A549 treated with Hydrocortisone at 1 μM for 4 hours (cell line): ENCODE data around the gene PGLYRP3. TPM values are rescaled to one million over a fixed set of nuclear protein-coding genes. Genes with fewer than 3 reads are reported as not detected.

ENCODE experiments used
- total RNA-seq: library from RNA; stranded (reverse); fragments of 200-300 nt; extraction: Qiagen RNA extraction; gene quantifications from 5 replicates; pipeline ENCODE4 v1.2.3, GENCODE V29; 2022

PGLYRP3 gene, protein sequence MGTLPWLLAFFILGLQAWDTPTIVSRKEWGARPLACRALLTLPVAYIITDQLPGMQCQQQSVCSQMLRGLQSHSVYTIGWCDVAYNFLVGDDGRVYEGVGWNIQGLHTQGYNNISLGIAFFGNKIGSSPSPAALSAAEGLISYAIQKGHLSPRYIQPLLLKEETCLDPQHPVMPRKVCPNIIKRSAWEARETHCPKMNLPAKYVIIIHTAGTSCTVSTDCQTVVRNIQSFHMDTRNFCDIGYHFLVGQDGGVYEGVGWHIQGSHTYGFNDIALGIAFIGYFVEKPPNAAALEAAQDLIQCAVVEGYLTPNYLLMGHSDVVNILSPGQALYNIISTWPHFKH
- not detected in 5 replicates for total RNA-seq

GRCh38 chr1:153312570-153313186 lies at the start of gene PGLYRP3:
PGLYRP3 (minus strand) TSS chr1:153312952; CDS start chr1:153310665, 2,287 bp downstream.

GRCh38 chr1:153357853-153358690 lies 45.3 kb upstream of the PGLYRP3 start, which contains the start of gene S100A9:
S100A9 (plus strand) TSS chr1:153357854; CDS start chr1:153358284, 430 bp downstream.

DNA sequence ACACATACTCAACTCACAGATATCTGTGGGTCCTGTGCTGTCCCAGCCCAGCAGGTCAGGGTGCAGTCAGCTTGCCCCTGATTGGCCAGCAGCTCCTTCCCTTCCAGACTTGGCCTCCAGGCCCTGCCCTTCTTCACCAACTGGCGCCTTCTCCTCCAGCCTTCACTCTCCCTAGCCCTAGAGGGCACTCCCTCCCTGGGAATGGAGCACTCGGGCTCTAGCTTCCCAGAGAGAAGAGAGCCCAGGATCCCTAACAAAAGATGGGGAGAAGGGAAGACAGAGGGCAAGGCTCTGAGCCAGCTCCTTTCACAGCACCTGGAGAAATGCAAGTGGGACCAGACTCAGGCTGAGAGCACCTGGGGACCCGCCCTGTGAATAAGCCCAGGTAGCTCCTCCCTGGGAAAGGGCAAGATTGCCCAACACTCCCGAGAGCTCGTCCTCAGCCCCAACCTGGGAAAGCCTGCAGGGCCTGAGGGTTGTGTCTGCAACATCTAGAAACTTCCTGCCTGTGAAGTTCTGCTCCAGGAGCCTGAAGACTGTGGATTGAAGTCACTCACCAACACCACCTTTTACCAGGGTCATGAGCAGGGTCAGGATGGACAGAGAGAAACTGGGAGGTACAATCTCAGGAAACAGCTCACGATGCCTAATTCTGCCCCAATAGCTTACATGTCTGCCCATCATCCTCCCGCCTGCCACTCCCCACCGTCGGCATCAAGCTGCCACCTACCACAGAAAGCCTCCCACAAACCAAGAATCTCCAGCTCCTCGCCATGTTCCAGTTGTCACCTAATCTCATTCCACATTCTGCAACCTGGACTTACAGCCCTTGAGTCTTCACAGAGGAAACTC lies 36.0 kb upstream of the PGLYRP3 start, which contains the start of gene PGLYRP4:
Gene PGLYRP4 (minus strand): TSS at position 331 of the 852 bp plus-strand sequence. CDS start 909 bp downstream, outside the sequence.

GRCh38 chr1:153259387-153259786 lies 53.4 kb downstream of the PGLYRP3 start, which contains the start of gene LORICRIN:
LORICRIN (plus strand) TSS chr1:153259687; CDS start chr1:153260950, 1,263 bp downstream.

Other genes starting within 250 kb of the PGLYRP3 start
- gene SPRR2B, start 241.3 kb downstream of the PGLYRP3 start, total RNA-seq: not detected in 5 replicates
- not detected in 5 replicates for gene SPRR2E, start 218.4 kb downstream of the PGLYRP3 start, total RNA-seq
- not detected in 5 replicates for gene SPRR2F, start 199.4 kb downstream of the PGLYRP3 start, total RNA-seq
- not detected in 5 replicates for gene SPRR2G, start 162.1 kb downstream of the PGLYRP3 start, total RNA-seq
- gene LELP1, start 109.5 kb downstream of the PGLYRP3 start, total RNA-seq: not detected in 5 replicates
- gene PRR9, start 95.4 kb downstream of the PGLYRP3 start, total RNA-seq: not detected in 5 replicates
- not detected in 5 replicates for gene LORICRIN, start 53.3 kb downstream of the PGLYRP3 start, total RNA-seq
- gene PGLYRP4, start 35.9 kb upstream of the PGLYRP3 start, total RNA-seq: not detected in 5 replicates
- 0.46 to 1.2 TPM (median 0.75 TPM) in 4 of 5 replicates, not detected in the other for gene S100A9, start 44.9 kb upstream of the PGLYRP3 start, total RNA-seq
- not detected in 5 replicates for gene S100A12, start 62.7 kb upstream of the PGLYRP3 start, total RNA-seq
- not detected in 5 replicates for gene S100A8, start 78.1 kb upstream of the PGLYRP3 start, total RNA-seq
- gene S100A7A, start 103.6 kb upstream of the PGLYRP3 start, total RNA-seq: not detected in 5 replicates
- not detected in 5 replicates for gene S100A7, start 147.7 kb upstream of the PGLYRP3 start, total RNA-seq
- 2,973 to 4,069 TPM (median 3,618 TPM) in 5 replicates for gene S100A6, start 223.0 kb upstream of the PGLYRP3 start, total RNA-seq
- 0.64 to 1.2 TPM (median 0.83 TPM) in 5 replicates for gene S100A5, start 228.0 kb upstream of the PGLYRP3 start, total RNA-seq
- 1,517 to 1,961 TPM (median 1,696 TPM) in 5 replicates for gene S100A4, start 232.9 kb upstream of the PGLYRP3 start, total RNA-seq
- gene S100A3, start 236.3 kb upstream of the PGLYRP3 start, total RNA-seq: 107 to 126 TPM (median 115 TPM) in 5 replicates